DOHH2 (cell line): Measurements from ENCODE around the gene ISM2.

ENCODE experiments used
- EZH2phosphoT487 ChIP-seq: fragments of 200-600 bp; sonication (generic); IDR thresholded peaks from 2 replicates; pipeline ENCODE4 v1.6.1; 2017; ENCODE audit warnings: borderline replicate concordance, mild to moderate bottlenecking, antibody characterized with exemption, low read length, moderate library complexity, mixed read lengths
- TF ChIP-seq, protein P1 (sequence below): fragments of 200-600 bp; sonication (generic); IDR thresholded peaks from one replicate; pipeline ENCODE4 v1.5.1; 2014; ENCODE audit warnings: antibody characterized with exemption, mild to moderate bottlenecking, low read depth, low read length; ENCODE audit not compliant: poor library complexity, severe bottlenecking

DNA sequence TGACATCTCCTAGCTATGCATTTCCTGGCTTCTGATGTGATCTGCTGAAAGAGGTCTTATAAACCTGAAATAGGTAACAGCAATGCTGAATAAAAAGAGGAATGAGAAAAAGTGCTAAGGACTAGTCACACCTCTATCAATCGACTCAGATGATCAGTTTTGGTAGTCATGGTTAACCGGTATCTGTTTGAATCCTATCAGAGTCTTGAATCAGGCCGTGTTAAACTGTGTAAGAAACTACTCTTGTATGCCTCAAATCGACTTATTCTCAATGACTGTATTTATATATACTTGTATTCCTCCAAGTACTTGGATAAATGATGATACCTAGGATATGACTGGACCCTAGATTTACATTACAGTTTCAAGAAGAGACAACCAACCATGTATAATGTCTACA is 10.8 kb upstream of the ISM2 start:
- TF ChIP-seq, protein P1, sequence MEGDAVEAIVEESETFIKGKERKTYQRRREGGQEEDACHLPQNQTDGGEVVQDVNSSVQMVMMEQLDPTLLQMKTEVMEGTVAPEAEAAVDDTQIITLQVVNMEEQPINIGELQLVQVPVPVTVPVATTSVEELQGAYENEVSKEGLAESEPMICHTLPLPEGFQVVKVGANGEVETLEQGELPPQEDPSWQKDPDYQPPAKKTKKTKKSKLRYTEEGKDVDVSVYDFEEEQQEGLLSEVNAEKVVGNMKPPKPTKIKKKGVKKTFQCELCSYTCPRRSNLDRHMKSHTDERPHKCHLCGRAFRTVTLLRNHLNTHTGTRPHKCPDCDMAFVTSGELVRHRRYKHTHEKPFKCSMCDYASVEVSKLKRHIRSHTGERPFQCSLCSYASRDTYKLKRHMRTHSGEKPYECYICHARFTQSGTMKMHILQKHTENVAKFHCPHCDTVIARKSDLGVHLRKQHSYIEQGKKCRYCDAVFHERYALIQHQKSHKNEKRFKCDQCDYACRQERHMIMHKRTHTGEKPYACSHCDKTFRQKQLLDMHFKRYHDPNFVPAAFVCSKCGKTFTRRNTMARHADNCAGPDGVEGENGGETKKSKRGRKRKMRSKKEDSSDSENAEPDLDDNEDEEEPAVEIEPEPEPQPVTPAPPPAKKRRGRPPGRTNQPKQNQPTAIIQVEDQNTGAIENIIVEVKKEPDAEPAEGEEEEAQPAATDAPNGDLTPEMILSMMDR = no peak
- TF ChIP-seq EZH2phosphoT487 = no peak
